Osteoblast (primary cell): ENCODE results near the gene COMMD2. TPM values are rescaled to one million over a fixed set of nuclear protein-coding genes. Genes with fewer than 3 reads are reported as not detected.
A peak's percentile ranks its signal among the peaks of the same experiment; 100 is the strongest.

Source experiments
- DNase-seq: peaks from one replicate; pipeline ENCODE4 v3.0.0; 2011; ENCODE audit warnings: low spot score, mixed read lengths; ENCODE audit not compliant: insufficient read length; ENCODE audit errors: missing footprints
- H2AFZ ChIP-seq: 2 replicates; pipeline ENCODE4 v1.6.0; 2011; ENCODE audit warnings: mild to moderate bottlenecking, low read length
- H3K27ac ChIP-seq: 2 replicates; pipeline ENCODE4 v1.5.1; 2011; ENCODE audit warnings: mild to moderate bottlenecking, low read depth, low read length, moderate library complexity
- H3K27me3 ChIP-seq: 2 replicates; pipeline ENCODE4 v1.6.0; 2012; ENCODE audit warnings: mild to moderate bottlenecking, control low read depth, inconsistent platforms, low read length, moderate library complexity; ENCODE audit not compliant: insufficient read depth
- H3K36me3 ChIP-seq: 2 replicates; pipeline ENCODE4 v1.5.1; 2011; ENCODE audit warnings: mild to moderate bottlenecking, low read length, control low read depth, moderate library complexity; ENCODE audit not compliant: insufficient read depth
- H3K4me1 ChIP-seq: 2 replicates; pipeline ENCODE4 v1.5.1; 2011; ENCODE audit warnings: mild to moderate bottlenecking, low read length, control low read depth, moderate library complexity; ENCODE audit not compliant: insufficient read depth
- H3K4me2 ChIP-seq: 2 replicates; pipeline ENCODE4 v1.6.0; 2011; ENCODE audit warnings: mild to moderate bottlenecking, low read length; ENCODE audit not compliant: insufficient read depth
- H3K4me3 ChIP-seq: fragments of 200-600 bp; sonication (generic); 3 replicates; pipeline ENCODE4 v1.5.1; 2012; ENCODE audit warnings: mild to moderate bottlenecking, low read length, inconsistent platforms; ENCODE audit not compliant: insufficient read depth
- H3K79me2 ChIP-seq: 2 replicates; pipeline ENCODE4 v1.6.0; 2012; ENCODE audit warnings: mild to moderate bottlenecking, low read length, control low read depth, inconsistent platforms; ENCODE audit not compliant: insufficient read depth
- H3K9me3 ChIP-seq: 2 replicates; pipeline ENCODE4 v1.5.1; 2011; ENCODE audit warnings: low read depth, low read length, control low read depth
- H4K20me1 ChIP-seq: 2 replicates; pipeline ENCODE4 v1.6.0; 2012; ENCODE audit warnings: mild to moderate bottlenecking, low read length, control low read depth; ENCODE audit not compliant: insufficient read depth
- CTCF ChIP-seq: IDR thresholded peaks from 2 replicates; pipeline ENCODE4 v1.5.1; 2011; ENCODE audit warnings: mild to moderate bottlenecking, low read depth, low read length, moderate library complexity; ENCODE audit errors: extremely low read depth
- total RNA-seq: library from RNA; depleted of rRNA; stranded (reverse); fragments of >200 nt; gene quantifications from 2 replicates; pipeline ENCODE4 v1.2.3, GENCODE V29; 2012

Gene COMMD2
- total RNA-seq, 1 donor: 38.4 TPM

GRCh38 chr3:149770246-149770645 lies 18.0 kb upstream of the COMMD2 start:
- TF ChIP-seq CTCF: peak; percentile 37
- H3K79me2 ChIP-seq: no peaks in the 10 kb centered on the region
- H4K20me1 ChIP-seq: no peaks in the 10 kb centered on the region
- no peak overlapping the region for H3K4me3 ChIP-seq
- H3K27me3 ChIP-seq: peaks cover 7% of the 10 kb centered on the region
- no peaks in the 10 kb centered on the region for H3K9me3 ChIP-seq
- H3K27ac ChIP-seq: no peak overlapping the region
- H3K4me1 ChIP-seq: no peaks in the 10 kb centered on the region
- no peak overlapping the region for H3K4me2 ChIP-seq
- DNase-seq: no peak
- H3K36me3 ChIP-seq: no peaks in the 10 kb centered on the region
- no peak overlapping the region for H2AFZ ChIP-seq

GRCh38 chr3:149768704-149769103 lies 16.4 kb upstream of the COMMD2 start:
- H3K4me1 ChIP-seq: no peaks in the 10 kb centered on the region
- H4K20me1 ChIP-seq: no peaks in the 10 kb centered on the region
- peaks cover 18% of the 10 kb centered on the region for H3K27me3 ChIP-seq
- no peak overlapping the region for H3K27ac ChIP-seq
- DNase-seq: no peak
- H3K36me3 ChIP-seq: no peaks in the 10 kb centered on the region
- no peaks in the 10 kb centered on the region for H3K79me2 ChIP-seq
- TF ChIP-seq CTCF: no peak
- no peak overlapping the region for H3K4me2 ChIP-seq
- no peaks in the 10 kb centered on the region for H3K9me3 ChIP-seq
- no peak overlapping the region for H2AFZ ChIP-seq
- no peak overlapping the region for H3K4me3 ChIP-seq

- TF ChIP-seq CTCF: no peak
- DNase-seq: no peak
- no peaks in the 10 kb centered on the region for H3K9me3 ChIP-seq
- no peaks in the 10 kb centered on the region for H3K4me1 ChIP-seq
- no peaks in the 10 kb centered on the region for H3K36me3 ChIP-seq
- H3K4me2 ChIP-seq: no peak overlapping the region
- H3K4me3 ChIP-seq: no peak overlapping the region
- no peaks in the 10 kb centered on the region for H4K20me1 ChIP-seq
- H3K27ac ChIP-seq: no peak overlapping the region
- no peaks in the 10 kb centered on the region for H3K79me2 ChIP-seq
- H2AFZ ChIP-seq: no peak overlapping the region
- H3K27me3 ChIP-seq: peaks cover 26% of the 10 kb centered on the region
Measured at GRCh38 chr3:149767720-149768119, 15.4 kb upstream of the COMMD2 start.

DNA sequence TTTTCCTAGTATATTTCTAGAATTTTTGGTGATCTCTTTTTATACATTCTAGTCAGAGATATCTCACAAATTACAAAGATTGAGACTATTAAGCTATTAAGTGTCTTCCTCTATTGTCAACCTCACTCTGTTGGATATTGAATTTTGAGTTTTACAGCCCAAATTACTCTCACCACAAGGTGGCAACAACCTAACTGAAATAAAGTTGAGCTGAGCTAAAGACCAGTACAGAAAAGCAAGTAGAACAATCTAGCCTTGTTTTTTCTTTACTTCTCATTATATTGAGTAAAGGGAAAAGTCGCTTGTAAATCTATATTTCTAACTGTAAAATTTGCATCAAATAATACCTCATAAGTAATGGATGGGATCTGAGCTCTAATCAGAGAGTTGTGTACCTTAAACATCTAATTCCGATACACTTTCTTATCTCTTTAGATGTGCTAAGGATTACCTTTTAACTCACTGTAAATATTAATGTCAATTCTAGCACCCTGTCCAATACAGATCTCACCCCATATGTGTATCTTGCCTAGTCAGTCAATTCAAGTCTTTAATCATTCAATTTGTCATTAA lies 13.6 kb upstream of the COMMD2 start:
- TF ChIP-seq CTCF: peak; percentile 66
- peaks cover 43% of the 10 kb centered on the region for H3K27me3 ChIP-seq
- no peaks in the 10 kb centered on the region for H3K36me3 ChIP-seq
- H3K79me2 ChIP-seq: no peaks in the 10 kb centered on the region
- H3K4me2 ChIP-seq: no peak overlapping the region
- H4K20me1 ChIP-seq: no peaks in the 10 kb centered on the region
- no peak overlapping the region for H3K27ac ChIP-seq
- no peak overlapping the region for H2AFZ ChIP-seq
- DNase-seq: no peak
- H3K9me3 ChIP-seq: no peaks in the 10 kb centered on the region
- no peak overlapping the region for H3K4me3 ChIP-seq
- no peaks in the 10 kb centered on the region for H3K4me1 ChIP-seq
